Measurements from ENCODE around the gene CRHR2.

DNA sequence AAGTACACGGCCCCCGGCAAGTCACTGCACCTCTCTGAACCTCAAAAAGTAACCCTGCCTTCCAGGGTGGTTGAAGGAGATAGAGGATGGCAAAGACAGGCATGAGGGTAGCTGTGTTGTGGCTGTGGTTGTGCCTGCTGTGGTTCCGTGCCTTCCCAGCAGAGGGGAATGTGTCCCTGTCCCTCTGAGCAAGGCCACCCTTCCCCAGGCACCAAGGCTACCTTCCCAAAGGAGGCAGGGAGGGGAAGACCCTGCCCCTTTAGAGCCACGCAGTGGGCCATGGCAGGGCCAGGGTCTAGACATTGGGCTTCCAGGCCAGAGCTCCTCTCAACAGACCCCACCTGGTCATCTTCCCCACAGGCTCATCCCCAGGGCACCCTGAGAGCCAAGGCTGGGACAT, 18.8 kb downstream of the CRHR2 start:
- TF ChIP-seq CTCF (IDR thresholded peaks at IDR 0.05) (no peak), POLR2AphosphoS5 (IDR thresholded peaks at IDR 0.05) (no peak), POLR2A (IDR thresholded peaks at IDR 0.05) (no peak), EP300 (IDR thresholded peaks at IDR 0.05) (no peak)
